Measurements from ENCODE around the gene GRIA1. TPM values are rescaled to one million over a fixed set of nuclear protein-coding genes. Genes with fewer than 3 reads are reported as not detected.
"Not testable (repeated sequence)": the region's sequence is repeated elsewhere in the genome, so short reads cannot be mapped to it uniquely, and the experiment has no call there.

The GRIA1 gene
- total RNA-seq, 1 donor from 2014 or later: not detected

DNA sequence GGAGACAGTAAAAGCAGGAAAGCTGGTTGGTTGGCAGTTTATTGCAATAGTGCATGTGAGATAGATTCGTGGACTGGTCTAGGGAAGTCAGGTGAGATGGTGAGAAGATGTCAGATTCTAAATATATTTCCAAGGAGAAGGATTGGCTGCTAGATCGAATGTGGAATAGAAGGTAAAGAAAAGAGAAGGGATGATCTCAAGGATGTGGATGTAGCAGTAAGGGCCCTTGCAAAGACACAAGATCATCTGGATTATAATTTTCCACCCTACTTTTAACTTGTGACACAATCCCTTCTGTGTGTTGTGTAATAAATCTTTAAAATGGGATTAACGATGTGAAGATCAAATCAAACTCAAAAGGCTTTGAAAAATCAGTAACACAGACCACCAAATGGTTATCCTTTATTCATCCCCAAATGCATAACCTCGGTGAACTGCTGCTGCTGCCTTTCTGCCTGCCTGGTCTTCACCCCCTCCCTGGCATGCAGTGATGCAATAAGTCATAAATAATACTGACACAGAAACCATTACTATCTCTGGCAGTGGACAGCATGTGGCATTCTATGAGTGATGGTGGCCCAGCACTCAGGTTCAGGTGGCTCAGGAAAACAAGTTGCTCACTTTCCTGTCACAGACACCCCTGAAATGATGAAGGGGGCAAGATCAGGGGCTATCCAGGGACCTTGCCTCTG lies 369.9 kb downstream of the GRIA1 start:
- H3K27me3 Mint-ChIP-seq: no peaks in the 10 kb centered on the region
- no peaks in the 10 kb centered on the region for H3K4me1 Mint-ChIP-seq (ENCODE audit: low read depth)
- no peak for DNase-seq (ENCODE audit: low spot score, unreplicated experiment)
- TF ChIP-seq, protein P1, sequence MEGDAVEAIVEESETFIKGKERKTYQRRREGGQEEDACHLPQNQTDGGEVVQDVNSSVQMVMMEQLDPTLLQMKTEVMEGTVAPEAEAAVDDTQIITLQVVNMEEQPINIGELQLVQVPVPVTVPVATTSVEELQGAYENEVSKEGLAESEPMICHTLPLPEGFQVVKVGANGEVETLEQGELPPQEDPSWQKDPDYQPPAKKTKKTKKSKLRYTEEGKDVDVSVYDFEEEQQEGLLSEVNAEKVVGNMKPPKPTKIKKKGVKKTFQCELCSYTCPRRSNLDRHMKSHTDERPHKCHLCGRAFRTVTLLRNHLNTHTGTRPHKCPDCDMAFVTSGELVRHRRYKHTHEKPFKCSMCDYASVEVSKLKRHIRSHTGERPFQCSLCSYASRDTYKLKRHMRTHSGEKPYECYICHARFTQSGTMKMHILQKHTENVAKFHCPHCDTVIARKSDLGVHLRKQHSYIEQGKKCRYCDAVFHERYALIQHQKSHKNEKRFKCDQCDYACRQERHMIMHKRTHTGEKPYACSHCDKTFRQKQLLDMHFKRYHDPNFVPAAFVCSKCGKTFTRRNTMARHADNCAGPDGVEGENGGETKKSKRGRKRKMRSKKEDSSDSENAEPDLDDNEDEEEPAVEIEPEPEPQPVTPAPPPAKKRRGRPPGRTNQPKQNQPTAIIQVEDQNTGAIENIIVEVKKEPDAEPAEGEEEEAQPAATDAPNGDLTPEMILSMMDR (IDR thresholded peaks at IDR 0.05; ENCODE audit: unreplicated experiment): no peak
- peaks cover 9% of the 10 kb centered on the region for H3K9me3 Mint-ChIP-seq (ENCODE audit: low read depth)
- no peak overlapping the region for H3K4me3 Mint-ChIP-seq (ENCODE audit: low read depth)
- H3K36me3 Mint-ChIP-seq (ENCODE audit: insufficient read depth): peaks cover 1% of the 10 kb centered on the region
- H3K27ac Mint-ChIP-seq: no peak overlapping the region

DNA sequence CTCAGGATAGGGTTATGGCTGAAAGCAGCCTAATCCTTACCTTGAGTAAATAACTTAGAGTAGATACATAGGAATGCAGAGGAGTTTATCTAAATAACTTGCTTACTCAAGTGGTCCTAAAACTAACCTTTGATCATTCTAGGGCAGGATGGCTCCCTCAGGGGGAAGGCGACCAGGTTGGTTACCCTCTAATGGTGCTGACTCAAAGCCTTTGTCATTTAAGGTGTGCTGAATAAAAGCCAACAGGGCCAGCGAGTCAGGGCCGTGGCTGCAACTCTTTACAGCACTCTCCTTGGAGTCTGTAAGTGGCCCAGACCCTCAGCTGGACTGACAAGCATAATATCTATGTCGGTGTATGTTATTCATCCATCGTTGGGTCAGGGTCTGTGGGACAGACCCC lies 372.4 kb downstream of the GRIA1 start:
- H3K36me3 Mint-ChIP-seq (ENCODE audit: insufficient read depth); DNase-seq (ENCODE audit: low spot score, unreplicated experiment): not testable (repeated sequence)

More for the DNA sequence above, 372.4 kb downstream of the GRIA1 start:
- H3K27me3 Mint-ChIP-seq; H3K9me3 Mint-ChIP-seq (ENCODE audit: low read depth); H3K4me3 Mint-ChIP-seq (ENCODE audit: low read depth); H3K4me1 Mint-ChIP-seq (ENCODE audit: low read depth); H3K27ac Mint-ChIP-seq: not testable (repeated sequence)
